ENCODE results near the gene BTBD18.
A peak's percentile ranks its signal among the peaks of the same experiment; 100 is the strongest.
"Not testable (repeated sequence)": the region's sequence is repeated elsewhere in the genome, so short reads cannot be mapped to it uniquely, and the experiment has no call there.

BTBD18 gene

DNA sequence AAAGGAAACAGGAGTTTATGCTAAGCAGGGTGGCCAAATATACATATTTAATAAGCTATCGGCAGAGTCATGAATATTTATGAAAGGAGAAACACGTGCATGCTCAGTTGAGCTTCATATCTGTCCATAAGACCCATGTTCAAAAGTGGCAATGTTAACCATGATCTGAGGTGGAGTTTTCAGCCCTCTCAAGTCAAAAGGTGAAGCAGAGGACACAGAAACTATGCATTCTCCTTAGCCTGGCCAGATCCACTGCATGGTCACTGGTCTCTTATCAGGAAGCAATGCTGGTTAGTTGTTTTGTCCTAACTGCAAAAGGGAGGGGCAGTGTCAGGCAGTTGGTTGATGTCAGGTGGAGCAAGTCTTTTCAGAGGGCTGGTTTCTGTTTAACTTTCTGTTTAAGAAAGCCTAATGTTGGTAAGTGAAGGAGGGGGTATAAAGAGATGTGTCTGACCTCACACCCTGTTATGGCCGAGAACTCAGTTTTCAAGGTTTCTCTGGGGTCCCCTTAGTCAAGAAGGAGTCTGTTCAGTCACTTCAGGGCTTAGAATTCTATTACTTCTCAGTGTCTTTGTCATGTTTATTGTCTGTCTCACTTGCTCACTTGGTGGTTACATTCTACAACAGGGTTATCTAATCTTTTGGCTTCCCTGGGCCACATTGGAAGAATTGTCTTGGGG, 15.9 kb downstream of the BTBD18 start:
- TF ChIP-seq, protein P1, sequence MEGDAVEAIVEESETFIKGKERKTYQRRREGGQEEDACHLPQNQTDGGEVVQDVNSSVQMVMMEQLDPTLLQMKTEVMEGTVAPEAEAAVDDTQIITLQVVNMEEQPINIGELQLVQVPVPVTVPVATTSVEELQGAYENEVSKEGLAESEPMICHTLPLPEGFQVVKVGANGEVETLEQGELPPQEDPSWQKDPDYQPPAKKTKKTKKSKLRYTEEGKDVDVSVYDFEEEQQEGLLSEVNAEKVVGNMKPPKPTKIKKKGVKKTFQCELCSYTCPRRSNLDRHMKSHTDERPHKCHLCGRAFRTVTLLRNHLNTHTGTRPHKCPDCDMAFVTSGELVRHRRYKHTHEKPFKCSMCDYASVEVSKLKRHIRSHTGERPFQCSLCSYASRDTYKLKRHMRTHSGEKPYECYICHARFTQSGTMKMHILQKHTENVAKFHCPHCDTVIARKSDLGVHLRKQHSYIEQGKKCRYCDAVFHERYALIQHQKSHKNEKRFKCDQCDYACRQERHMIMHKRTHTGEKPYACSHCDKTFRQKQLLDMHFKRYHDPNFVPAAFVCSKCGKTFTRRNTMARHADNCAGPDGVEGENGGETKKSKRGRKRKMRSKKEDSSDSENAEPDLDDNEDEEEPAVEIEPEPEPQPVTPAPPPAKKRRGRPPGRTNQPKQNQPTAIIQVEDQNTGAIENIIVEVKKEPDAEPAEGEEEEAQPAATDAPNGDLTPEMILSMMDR (IDR thresholded peaks at IDR 0.05; ENCODE audit: borderline replicate concordance, insufficient read depth, low read depth, low read length), result no peak
- no peak overlapping the region for H3K4me3 ChIP-seq (ENCODE audit: low read depth, low read length)

DNA sequence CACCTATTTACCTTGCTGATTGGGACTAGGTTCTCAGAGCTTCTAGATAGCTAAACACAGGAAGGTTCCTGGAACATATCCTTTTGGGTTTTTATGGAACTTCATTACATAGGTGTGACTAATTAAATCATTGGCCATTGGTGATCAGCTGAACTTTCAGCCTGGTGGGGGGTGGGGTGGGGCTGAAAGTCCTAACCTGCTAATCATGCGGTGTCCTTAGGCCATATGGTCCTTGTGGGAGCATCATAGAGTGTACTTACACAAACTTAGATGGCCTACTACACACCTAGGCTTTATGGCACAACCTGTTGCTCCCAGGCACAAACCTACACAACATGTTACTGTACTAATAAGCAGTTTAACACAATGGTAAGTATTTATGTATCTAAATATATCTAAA, 19.0 kb downstream of the BTBD18 start:
- TF ChIP-seq, protein P1 (IDR thresholded peaks at IDR 0.05; ENCODE audit: borderline replicate concordance, insufficient read depth, low read depth, low read length), result no peak
- no peak overlapping the region for H3K4me3 ChIP-seq (ENCODE audit: low read depth, low read length)

DNA sequence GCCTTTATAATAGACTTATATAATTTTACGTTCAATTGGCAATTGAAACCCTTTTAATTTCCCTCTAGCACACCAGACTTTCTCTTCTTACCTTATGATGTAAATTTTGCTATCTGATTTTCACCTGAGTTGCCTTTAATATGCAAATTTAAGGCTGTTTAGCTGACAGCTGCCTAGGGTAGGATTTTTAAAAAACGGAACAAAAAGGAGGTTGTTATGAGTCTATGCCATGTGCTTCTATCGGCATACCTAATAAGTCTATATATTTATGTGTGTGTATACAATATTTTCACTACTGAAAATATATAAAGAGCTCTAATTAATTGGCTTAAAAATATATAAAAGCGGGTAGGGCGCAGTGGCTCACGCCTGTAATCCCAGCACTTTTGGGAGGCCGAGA, 22.1 kb downstream of the BTBD18 start:
- H3K4me3 ChIP-seq (ENCODE audit: low read depth, low read length), result no peak overlapping the region
- TF ChIP-seq, protein P1 (IDR thresholded peaks at IDR 0.05; ENCODE audit: borderline replicate concordance, insufficient read depth, low read depth, low read length), result no peak

DNA sequence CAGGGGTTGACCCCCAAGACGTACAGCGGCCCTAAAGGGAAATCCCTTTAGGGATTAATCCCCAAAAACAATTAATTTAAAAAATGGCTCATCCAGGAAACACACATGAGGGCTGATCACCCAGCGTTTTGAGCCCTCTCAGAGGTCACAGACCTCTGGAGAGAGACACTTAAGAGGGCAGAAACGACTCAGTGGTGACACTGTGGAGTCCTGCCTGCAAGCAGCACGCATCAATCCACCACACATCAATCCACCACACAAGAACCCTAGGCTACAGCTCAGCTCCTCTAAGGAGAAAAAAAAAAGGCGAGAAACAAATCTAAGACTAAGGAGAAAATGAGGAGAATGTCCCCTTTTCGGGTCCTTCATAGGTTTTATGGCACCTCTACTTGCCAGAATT, 22.8 kb downstream of the BTBD18 start:
- TF ChIP-seq, protein P1 (IDR thresholded peaks at IDR 0.05; ENCODE audit: borderline replicate concordance, insufficient read depth, low read depth, low read length), result no peak
- no peak overlapping the region for H3K4me3 ChIP-seq (ENCODE audit: low read depth, low read length)

DNA sequence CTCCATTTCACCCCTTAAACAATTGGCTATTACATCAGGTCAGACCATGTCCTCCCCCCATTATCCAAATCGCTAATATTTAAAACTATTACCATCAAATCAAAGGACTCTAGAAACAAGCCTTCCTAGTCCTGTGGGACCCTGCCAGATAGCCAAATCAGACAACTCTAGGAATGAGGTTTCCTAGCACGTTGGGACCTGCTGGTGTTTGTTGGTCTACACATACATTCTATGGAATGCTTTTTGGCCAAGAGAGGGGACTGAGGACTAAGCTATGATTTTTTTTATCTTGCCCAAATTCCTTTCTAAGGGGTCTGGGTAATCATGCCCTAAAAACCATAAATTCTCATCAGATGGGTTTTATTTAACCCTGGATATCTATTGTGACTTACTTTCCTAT, 24.4 kb downstream of the BTBD18 start:
- TF ChIP-seq, protein P1 (IDR thresholded peaks at IDR 0.05; ENCODE audit: borderline replicate concordance, insufficient read depth, low read depth, low read length), result no peak
- H3K4me3 ChIP-seq (ENCODE audit: low read depth, low read length), result no peak overlapping the region

DNA sequence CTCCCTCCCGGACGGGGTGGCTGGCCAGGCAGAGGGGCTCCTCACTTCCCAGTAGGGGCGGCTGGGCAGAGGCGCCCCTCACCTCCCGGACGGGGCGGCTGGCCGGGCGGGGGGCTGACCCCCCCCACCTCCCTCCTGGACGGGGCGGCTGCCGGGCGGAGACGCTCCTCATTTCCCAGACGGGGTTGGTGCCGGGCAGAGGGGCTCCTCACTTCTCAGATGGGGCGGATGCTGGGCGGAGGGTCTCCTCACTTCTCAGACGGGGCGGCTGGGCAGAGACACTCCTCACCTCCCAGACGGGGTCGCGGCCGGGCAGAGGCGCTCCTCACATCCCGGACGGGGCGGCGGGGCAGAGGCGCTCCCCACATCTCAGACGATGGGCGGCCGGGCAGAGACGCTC, 34.9 kb downstream of the BTBD18 start:
- H3K4me3 ChIP-seq (ENCODE audit: low read depth, low read length), result not testable (repeated sequence)

DNA sequence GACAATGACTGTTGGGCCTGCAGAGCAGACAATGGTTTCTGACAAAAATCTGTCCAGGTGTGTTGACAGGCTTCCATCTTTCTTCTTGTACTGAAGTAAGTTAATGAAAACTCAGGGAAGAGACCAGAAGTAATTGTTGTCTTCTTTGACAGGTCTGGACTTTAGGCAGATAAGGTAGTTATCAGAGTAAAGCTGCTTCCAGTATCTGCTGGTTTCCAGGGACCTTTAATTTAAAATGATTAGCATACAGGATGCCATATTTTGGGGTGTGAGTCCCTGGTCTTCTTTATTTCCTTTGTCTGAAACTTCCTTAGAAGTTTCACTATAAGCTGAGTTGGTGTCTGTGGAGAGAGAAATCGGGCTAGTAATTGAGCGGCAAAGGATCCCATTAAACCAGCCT, 37.8 kb downstream of the BTBD18 start:
- TF ChIP-seq, protein P1 (IDR thresholded peaks at IDR 0.05; ENCODE audit: borderline replicate concordance, insufficient read depth, low read depth, low read length), result no peak
- H3K4me3 ChIP-seq (ENCODE audit: low read depth, low read length), result peak overlapping the region; percentile 80
